Spinal cord (tissue), 4 donors: ENCODE data around the gene FNDC1. TPM values are rescaled to one million over a fixed set of nuclear protein-coding genes. Genes with fewer than 3 reads are reported as not detected.

ENCODE experiments used
- polyA plus RNA-seq, 2 donors: library from polyadenylated mRNA; unstranded; fragments of 120-200 nt; gene quantifications; one replicate each; pipeline ENCODE4 v1.2.1, GENCODE V29; 2013; ENCODE audit not compliant: insufficient read length in 2 of 2
- total RNA-seq, 2 donors: library from RNA; depleted of rRNA in 1 of 2; stranded (reverse); fragments of 120-200 nt in 1 of 2; fragments of >200 nt in 1 of 2; gene quantifications; one replicate each; pipeline versions ENCODE4 v1.2.3 to v1.2.4, GENCODE V29; 2013 to 2014

Gene FNDC1
- total and polyA plus RNA-seq, 4 donors = 10.7 to 49.0 (median 27.2) TPM

Other genes starting within 250 kb of the FNDC1 start
- gene RSPH3, start 169.2 kb upstream of the FNDC1 start, total RNA-seq = 10 to 100 TPM in 1 of 2 donors, 1 to 10 TPM in 1; 9.9 to 13.0 TPM
- gene RSPH3, start 169.2 kb upstream of the FNDC1 start, polyA plus RNA-seq = 1 to 10 TPM; 8.5 to 9.0 TPM
- gene TAGAP, start 124.4 kb upstream of the FNDC1 start, total RNA-seq = 1 to 10 TPM; 3.3 to 7.7 TPM
- 1 to 10 TPM; 3.1 to 4.1 TPM for gene TAGAP, start 124.4 kb upstream of the FNDC1 start, polyA plus RNA-seq